HG03039 (cell line): Measurements from ENCODE around the gene BCO1.

Experiments
- ATAC-seq: cut with Tn5 transposase; IDR thresholded peaks from one replicate; pipeline ENCODE4 v1.9.1; 2021; ENCODE audit warnings: mild to moderate bottlenecking, moderate library complexity; ENCODE audit not compliant: unreplicated experiment

The BCO1 gene

DNA sequence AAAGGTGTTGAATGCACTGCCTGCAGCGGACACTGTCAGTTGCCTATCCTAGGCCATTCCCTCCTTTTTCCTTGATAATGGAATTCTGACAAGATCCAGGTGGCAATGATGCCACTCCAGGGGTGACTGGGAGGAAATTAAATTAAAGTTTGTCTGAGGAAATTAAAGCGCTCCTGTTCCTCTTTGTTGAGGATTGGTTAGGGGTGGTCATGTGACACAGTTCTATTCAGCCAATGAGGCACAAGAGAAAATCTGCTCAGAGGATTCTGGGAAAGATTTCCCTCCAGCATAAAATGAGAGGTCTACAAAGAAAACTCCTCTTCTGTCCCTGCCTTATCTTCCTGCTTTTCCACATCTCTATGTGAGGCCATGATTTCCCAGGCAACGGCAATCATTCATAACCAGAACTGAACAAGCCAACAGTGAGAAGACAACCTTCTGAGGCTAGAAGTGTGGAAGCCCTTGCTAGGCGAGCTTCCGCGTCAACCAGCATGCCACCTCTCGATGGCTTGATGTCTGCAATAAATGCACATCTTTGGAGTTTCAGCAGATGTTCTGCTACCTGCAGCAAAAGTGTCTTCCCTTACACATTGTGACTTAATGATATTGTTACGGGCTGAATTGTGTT, 5.6 kb upstream of the BCO1 start:
- ATAC-seq = no peak

DNA sequence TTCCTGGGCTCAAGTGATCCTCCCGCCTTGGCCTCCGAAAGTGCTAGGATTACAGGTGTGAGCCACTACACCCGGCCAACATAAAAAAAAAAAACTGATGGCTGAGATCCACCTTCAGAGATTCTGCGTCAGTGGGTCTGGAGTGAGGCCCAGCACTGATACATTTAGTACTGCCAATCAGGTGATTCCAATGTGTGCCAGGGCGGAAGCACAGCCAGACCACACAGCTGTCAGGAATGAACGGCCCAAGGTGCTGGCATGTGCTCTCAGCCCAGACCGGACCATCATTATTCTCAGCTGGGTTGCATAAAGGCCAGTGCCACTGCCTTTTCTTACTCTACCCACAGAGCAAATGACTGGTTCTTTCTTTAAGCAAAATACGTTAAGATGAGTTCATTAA, 1.2 kb upstream of the BCO1 start:
- ATAC-seq = no peak

DNA sequence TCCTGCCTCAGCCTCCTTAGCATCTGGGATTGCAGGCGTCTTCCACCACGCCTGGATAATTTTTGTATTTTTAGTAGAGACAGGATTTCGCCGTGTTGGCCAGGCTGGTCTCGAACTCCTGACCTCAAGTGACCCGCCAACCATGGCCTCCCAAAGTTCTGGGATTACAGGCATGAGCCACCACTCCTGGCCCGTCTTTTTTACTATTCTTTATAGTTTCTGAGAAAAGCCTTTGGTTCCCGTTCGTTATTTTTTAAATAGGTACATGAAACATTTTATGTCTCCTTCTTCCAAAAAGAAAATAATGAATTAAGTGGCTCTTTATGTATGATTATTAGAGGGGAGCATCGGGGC, 570 bp upstream of the BCO1 start:
- no peak for ATAC-seq

DNA sequence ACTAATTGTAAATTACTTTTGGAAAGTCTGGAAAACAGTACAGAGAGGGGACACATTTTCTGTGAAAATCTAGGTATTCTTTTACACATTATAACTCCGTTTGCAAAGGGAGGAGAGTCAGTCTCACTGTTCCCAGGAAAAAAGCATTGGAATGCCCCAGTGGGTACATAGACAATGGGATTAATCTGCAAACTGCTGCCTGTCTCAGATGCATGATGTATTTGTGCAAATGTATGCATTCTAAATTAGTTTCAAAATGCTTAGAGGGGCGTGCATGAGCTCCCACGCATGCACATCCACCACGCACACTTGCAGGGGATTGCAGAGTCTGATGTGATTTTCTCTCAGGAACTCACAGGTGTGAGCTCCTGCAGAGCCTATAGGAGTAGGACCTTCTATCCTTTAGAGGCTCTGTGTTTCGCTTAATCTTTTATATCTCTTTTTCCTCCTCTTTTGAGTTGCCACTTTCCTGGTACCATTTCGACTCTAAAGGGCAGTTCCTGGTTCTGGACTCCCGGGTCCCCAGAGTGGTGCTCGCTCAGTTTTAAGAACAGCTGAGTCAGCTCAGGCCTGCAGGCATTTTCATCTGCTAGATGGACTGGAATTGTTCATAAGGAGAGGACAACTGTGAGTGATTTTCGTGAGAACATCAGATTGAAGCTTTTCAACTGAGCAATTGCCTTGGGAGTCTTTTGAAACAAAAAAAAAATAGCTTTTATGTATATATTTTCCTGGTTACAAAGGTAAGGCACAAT, 1.1 kb downstream of the BCO1 start:
- no peak for ATAC-seq

DNA sequence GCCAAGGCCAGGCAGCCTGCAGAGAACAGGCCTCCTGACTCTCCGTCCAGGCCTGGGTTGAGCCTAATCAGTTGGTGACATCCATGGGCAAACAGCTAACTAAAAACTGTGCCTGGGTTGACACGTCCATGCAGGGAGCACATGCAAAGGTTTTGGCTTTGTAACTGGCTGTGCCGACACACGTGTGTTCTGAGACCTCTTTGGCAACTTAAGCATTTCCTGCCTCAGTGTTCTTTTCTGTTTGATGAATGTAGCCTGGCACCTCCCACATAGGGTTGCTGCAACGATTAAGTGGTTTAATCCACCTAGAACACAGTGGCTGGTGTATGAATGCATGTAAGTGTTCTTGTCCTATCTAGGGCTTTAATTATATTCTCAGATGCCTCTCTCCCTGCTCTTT, 3.2 kb downstream of the BCO1 start:
- ATAC-seq = no peak

DNA sequence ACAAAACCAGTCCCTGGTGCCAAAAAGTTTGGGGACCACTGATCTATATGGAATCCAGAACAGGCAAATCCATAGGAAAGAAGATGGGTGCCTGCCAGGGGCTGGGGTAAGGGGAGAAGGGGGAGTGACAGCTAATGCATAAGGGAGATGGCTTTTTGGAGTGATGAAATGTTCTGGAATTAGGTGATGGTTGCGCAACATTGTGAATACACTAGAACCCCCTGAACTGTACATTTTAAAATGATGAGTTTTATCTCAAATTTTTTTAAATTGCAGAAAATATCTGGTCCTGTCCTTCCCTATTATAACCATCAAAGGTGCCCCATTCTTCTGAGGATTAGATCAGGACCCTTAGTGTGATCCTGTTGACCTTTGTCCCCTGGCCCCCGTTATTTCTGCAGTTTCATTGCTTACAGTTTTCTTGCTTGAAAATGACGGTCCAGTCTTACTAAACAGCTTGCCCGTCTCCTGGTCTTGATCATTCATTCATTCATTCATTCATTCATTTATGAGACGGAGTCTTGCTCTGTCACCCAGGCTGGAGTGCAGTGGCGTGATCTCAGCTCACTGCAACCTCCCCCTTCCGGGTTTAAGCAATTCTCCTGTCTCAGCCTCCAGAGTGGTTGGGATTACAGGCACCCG, 4.6 kb downstream of the BCO1 start:
- no peak for ATAC-seq

DNA sequence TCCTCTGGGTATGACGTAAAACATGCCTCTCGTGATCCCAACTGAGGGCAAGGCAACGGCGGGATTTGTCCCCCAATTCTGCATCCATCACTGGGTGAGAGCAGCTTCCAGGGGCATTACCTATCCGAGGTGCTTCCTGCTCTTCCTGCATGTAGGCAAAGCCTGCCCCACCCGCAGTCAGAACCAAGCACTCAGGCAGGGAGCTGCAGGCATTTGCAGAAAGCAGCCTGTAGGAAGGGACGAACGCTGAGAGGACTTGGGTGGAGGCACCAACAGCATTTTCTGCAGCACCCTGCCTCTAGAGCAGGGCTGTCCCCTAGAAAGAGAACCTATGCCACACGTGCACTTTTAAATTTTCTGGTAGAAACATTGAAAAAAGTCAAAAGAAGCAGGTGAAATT, 5.5 kb downstream of the BCO1 start:
- no peak for ATAC-seq

DNA sequence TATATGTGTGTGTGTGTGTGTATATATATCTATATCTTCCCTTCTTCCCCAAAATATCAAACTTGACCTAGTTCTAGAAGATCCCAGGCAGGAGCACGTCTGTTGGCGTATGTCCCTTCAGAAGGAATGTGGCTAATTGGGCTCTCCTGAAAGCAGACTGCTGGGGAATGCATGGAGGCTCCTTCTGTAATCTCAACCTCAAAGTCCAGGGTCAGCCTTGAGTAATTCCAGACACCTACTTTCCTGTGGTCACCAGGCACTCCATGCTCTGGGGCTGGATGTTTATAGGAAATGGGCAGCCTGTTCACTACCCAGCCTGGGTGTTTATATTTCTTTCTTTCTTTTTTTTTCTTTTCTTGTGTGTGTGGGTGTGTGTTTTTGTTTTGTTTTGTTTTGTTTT, 13.4 kb downstream of the BCO1 start:
- no peak for ATAC-seq

DNA sequence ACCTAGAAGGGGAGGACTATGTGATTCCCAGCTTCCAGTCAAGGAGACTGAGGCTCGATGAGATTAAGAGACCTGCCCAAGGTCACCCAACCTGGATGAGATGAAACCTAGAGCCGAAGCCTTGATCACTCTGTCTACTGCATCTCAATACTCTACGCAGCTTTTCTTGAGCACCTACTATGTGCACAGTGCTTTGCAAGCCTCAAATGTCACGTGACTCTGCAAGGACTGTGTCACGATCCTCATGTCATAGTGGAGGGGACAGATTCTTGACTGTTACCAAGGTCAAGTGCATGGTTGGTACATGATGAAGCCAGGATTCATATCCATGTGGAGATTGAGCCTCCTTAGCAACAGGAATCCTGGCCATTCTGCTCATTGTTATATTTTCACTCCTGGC, 14.7 kb downstream of the BCO1 start:
- ATAC-seq = no peak

DNA sequence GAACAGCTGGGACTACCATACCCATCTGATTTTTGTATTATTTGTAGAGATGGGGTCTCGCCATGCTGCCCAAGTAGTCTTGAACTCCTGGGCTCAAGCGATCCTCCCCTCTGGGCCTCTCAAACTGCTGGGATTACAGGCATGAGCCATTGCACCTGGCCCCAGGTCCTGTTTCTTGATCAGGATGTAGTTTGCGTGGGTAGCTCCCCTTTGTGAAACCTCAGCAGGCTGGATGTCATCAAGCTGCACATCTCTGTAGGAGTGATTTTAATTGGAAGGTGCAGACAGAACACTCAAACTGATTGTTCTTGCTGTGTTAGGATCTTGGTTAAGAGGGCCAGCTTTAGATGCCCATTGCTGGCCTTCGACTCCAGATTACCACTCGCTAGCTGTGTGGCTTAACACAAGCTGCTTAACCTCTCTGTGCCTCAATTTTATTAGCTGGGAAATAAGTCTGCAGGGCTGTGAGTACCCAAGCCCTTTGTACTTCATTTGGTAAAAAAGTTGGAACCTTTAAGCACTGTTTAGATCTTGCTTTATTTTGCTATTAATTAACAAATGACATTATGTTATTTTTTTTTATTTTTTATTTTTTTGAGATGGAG, 16.5 kb downstream of the BCO1 start:
- ATAC-seq = no peak

DNA sequence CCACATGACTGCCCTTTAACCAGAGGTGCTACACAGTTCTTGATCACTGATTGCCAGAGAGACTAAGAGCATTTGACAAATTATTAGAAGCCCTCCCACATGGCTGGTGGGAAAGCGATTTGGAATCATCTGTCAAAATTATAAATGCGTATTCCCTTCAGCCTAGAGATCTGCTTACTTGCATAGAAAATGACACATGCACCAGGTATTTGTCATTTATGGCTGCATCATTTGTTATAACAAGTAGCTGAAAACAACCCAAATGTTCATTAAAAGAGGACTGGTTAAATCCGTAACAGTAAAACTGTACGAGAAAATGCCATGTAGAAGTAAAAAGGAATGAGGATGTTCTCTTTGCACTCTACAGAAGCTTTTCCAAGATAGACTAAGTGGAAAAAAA, 21.4 kb downstream of the BCO1 start:
- ATAC-seq = no peak

DNA sequence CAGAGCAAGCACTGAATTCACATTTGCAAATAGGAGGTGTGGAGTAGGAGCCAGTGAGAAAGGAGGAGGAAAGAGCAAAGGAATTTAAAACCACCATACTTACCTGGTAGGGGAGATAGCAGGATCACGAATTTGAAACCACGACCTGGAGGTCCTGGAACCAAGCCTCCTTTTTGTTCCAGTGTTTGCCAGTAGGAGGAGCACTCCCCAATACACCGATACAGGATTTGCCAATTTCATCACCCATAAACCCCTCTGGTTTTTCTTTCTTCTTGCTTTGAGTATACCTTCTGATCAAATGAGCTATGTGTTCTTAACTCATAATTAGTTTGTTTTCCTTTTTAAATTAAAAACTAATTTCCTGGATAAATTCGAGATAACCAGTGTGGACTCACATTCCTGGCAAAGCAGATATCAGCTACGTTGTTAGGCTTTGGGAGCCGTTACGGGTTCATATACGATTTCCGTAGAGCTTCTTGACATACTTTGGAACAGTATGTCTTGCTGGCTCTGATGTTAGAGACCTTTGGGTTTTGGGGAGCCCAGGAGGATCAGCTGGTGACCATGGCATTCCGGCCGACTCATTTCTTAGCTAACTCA, 22.7 kb downstream of the BCO1 start:
- ATAC-seq = no peak

DNA sequence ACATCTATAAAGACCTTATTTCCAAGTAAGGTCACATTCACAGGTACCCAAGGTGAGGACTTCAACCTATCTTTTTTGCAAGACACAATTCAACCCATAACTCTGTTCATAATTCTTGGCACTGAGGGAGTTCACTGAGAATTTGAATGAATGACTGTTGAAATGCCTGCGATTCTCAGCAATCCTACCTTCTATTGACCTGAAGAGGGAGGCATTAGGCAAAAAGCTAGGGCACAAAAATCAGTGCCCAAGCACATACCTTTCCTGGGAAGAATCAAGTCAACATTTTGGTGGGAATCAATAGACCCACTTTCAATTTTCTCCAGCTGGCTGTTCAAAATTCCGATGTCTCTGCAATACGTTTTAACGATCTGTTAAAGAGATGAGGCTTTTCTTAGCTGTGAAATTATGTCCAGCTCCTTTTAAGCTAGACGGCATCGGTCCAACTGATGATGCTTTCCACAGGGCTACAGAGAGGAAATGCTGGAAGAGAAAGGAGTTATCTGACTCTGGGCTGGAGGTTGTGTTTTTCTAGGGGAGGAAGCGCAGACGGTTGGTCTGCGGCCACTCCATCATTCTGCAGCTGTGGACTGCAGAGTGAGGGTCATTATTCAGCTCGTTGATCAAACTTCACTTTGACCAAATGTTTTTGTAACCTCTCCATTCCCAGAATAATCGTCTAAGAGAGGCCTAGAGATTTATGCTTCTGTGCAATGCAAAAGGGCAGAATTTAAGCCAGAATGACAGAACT, 25.2 kb downstream of the BCO1 start:
- no peak for ATAC-seq

DNA sequence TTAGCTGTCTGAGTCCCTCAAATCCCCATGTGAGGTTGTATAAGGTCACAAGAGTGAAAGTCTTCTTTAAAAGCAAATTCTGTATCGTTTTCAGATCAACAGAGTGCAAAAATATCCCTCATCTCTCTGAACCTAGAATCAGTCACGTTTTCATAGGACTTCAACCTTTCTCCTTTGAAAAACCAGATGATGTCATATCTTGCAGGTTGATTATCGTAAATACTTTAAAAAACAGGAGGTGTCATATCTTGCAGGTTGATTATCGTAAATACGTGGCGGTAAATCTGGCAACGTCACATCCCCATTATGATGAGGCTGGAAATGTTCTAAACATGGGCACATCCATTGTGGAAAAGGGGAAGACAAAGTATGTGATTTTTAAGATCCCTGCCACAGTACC, 25.9 kb downstream of the BCO1 start:
- ATAC-seq = no peak

DNA sequence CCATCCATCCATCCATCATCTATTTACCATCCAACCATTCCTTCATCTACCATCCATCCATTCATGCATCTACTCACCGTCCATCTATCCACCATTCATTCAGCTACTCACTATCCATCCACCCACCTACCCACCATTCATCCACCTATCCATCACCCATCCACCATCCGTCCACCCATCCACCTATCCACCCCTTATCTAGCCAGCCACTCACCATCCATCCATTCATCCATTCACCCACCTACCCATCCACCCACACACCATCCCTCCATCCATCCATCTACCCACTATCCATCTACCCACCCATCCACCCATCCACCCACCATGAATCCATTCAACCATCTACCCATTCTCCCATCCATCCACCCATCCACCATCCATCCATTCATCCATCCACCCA, 26.6 kb downstream of the BCO1 start:
- ATAC-seq = no peak

DNA sequence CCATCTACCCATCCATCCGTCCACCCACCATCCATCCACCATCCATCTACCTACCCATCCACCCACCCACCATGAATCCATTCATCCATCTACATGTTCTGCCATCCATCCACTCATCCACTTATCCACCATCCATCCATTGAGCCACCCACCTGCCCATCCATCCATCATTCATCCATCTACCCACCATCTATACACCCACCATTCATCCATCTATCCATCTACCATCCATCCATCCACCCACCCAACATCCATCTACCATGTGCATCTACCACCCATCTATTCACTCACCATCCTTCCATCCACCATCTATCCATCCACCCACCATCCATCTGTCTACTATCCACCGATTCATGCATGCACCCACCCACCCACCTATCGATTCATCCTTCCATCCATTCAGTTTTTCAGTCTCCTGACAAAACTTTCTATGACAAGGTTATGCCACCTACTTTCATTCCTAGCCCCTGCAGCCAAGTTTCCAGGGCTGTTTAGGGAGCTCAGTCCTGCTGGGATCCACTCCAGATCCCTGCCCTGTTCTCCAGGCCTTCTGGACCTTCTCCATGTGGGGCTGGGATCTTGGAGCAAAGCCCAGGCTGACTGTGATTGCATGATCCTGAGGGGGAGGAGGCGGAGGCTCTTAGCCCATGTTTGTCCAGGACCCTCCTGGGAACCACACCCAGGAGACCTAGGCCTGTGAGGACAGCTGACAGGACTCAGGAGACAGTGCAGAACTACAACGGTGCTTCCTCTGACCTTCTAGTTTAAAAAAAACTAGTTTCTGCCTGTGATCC, 27.4 kb downstream of the BCO1 start:
- ATAC-seq = no peak

DNA sequence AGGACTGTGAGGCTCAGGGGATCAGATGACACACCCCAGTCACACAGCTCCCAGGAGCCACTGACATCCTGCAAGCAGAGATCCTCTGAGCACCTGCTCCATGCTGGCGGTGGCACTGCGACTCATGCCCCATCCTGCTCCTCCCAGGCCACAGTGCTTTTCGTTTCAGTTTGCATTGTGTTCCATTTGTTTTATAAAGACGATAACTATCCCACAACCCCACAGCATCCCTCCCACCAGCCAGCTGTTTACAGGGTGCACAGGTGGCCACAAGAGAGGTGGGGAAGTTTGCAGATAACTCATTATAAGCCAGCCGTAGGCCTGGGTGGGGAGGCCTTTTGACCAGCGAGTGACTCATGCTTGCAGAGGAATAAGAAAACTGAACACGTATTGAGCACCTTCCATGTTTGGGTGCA, 28.2 kb downstream of the BCO1 start:
- ATAC-seq = no peak

DNA sequence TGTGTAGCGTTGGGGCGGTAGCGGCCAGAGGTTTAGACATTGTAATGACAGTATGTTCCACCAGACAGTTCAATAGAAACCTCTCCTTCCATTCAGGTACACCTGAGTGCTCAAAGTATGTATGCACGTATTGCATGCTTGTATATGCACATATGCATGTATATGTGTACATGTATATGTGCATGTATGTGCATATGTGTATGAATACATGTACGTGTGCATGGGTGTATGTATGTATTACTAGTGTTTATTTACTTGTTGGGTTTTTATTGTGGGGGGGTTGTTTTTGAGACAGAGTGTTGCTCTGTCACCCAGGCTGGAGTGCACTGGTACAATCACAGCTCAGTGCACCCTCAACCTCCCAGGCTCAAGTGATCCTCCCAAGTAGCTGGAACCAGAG, 30.0 kb downstream of the BCO1 start:
- ATAC-seq = no peak

DNA sequence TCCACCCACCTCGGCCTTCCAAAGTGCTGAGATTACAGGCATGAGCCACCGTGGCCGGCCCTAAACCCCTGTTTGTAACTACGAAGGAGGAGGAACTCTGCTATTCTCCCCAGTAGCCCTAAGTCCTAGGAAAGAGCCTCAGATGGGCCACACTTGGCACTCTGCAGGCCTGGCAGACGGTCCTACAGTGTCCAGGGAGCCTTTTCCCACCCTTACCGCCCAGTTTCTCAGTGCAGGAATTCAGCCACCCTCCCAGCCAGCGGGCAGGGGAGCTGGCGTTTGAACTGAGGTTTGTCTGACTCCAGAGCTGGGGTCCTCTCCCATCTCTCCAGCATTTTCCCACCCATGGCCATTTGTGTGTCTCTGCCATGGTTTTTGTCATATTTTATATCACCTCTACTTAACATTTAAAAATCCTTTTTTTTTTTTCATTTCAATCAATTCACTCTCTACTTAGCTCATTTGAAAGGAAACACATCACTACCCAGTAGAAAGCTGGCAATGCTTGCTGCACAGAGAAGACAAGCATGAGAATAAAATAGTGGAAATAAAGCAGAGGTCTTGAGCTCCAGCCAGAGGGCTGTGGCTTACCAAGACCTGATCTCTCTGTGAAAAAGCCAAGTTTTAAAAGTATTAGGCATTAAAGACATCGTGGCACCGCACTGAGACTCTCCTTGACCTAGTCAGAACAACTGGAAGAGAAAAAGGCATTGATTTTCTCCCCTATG, 34.9 kb downstream of the BCO1 start:
- no peak for ATAC-seq
